RWPE1 (cell line): ENCODE results near the gene SIPA1.
"Not testable (repeated sequence)": the region's sequence is repeated elsewhere in the genome, so short reads cannot be mapped to it uniquely, and the experiment has no call there.

Experiments
- CTCF ChIA-PET: fragments of 350-600 bp; sonication (Branson Sonifier 250); formaldehyde crosslinking; extraction: SDS; loops from one replicate; lab custom pipeline; 2021; lab: Yijun Ruan, JAX
- POLR2A ChIA-PET: fragments of 400-600 bp; formaldehyde crosslinking; extraction: SDS; loops from one replicate; lab custom pipeline; 2020; ENCODE audit warnings: antibody characterized with exemption; ENCODE audit not compliant: low non-redundant PET; lab: Yijun Ruan, JAX
- DNase-seq: peaks from one replicate; pipeline ENCODE4 v3.0.0; 2012; ENCODE audit warnings: low spot score
- H3K27ac ChIP-seq: fragments of 450-650 bp; 2 replicates; pipeline ENCODE4 v1.5.1; 2017
- CTCF ChIP-seq: fragments of 450-650 bp; conservative IDR thresholded peaks from 2 replicates; pipeline ENCODE4 v1.5.1; 2017; ENCODE audit warnings: low read depth, mild to moderate bottlenecking

Gene SIPA1

GRCh38 chr11:65657426-65657825 is 19.5 kb downstream of the SIPA1 start:
- ChIA-PET POLR2A (no interaction called here), CTCF (no interaction called here)
- no peak for DNase-seq
- TF ChIP-seq CTCF = no peak
- H3K27ac ChIP-seq = peak overlapping the region; percentile 28

- TF ChIP-seq CTCF = no peak
- peak overlapping the region; percentile 28; the same call in 1 of the 2 replicates for H3K27ac ChIP-seq
- DNase-seq = no peak
- ChIA-PET POLR2A (no interaction called here), CTCF (interaction anchor here (0.6 kb wide), 2 partner anchors 8 to 227 kb away, joined by 4 read pairs; no protein-coding TSS in a partner anchor)
Measured at GRCh38 chr11:65658174-65659021, 20.5 kb downstream of the SIPA1 start.

GRCh38 chr11:65660038-65660437 is 22.1 kb downstream of the SIPA1 start:
- TF ChIP-seq CTCF = no peak
- POLR2A ChIA-PET = no interaction called here
- 0 out of 2 replicates have a peak overlapping the region, but pooled peaks have one; percentile 8 for H3K27ac ChIP-seq
- CTCF ChIA-PET = no interaction called here
- DNase-seq = no peak

GRCh38 chr11:65660908-65661307 is 23.0 kb downstream of the SIPA1 start:
- DNase-seq, CTCF ChIA-PET, POLR2A ChIA-PET: not testable (repeated sequence)
- H3K27ac ChIP-seq = 0 out of 2 replicates have a peak overlapping the region, but pooled peaks have one; percentile 9

- ChIA-PET CTCF (interaction anchor here (0.6 kb wide), 1 partner anchor 35 kb away, joined by 5 read pairs; no protein-coding TSS in a partner anchor), POLR2A (interaction anchor here (0.9 kb wide), 1 partner anchor 12 kb away, joined by 3 read pairs; no protein-coding TSS in a partner anchor)
- TF ChIP-seq CTCF = no peak
- H3K27ac ChIP-seq = peak overlapping the region; percentile 98
- DNase-seq = no peak
Measured at GRCh38 chr11:65661599-65662246, 23.8 kb downstream of the SIPA1 start.

- TF ChIP-seq CTCF = no peak
- ChIA-PET CTCF (no interaction called here), POLR2A (interaction anchor here (0.9 to 1.7 kb wide), 2 partner anchors 10 to 12 kb away, joined by 3 to 6 read pairs; no protein-coding TSS in a partner anchor)
- no peak for DNase-seq
- peak overlapping the region; percentile 98 for H3K27ac ChIP-seq
Measured at GRCh38 chr11:65662247-65662798, 24.4 kb downstream of the SIPA1 start.
